ENCODE results near the gene FBXO41.

- TF ChIP-seq, protein P1, sequence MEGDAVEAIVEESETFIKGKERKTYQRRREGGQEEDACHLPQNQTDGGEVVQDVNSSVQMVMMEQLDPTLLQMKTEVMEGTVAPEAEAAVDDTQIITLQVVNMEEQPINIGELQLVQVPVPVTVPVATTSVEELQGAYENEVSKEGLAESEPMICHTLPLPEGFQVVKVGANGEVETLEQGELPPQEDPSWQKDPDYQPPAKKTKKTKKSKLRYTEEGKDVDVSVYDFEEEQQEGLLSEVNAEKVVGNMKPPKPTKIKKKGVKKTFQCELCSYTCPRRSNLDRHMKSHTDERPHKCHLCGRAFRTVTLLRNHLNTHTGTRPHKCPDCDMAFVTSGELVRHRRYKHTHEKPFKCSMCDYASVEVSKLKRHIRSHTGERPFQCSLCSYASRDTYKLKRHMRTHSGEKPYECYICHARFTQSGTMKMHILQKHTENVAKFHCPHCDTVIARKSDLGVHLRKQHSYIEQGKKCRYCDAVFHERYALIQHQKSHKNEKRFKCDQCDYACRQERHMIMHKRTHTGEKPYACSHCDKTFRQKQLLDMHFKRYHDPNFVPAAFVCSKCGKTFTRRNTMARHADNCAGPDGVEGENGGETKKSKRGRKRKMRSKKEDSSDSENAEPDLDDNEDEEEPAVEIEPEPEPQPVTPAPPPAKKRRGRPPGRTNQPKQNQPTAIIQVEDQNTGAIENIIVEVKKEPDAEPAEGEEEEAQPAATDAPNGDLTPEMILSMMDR (IDR thresholded peaks at IDR 0.05), result no peak
- no peak for TF ChIP-seq POLR2A (IDR thresholded peaks at IDR 0.05)
- TF ChIP-seq POLR2AphosphoS5 (IDR thresholded peaks at IDR 0.05), result no peak
- no peak for TF ChIP-seq EP300 (IDR thresholded peaks at IDR 0.05)
Measured at GRCh38 chr2:73267008-73267407, 17.3 kb downstream of the FBXO41 start.

Data from suprapubic skin (tissue), 4 donors.